Ishikawa (cell line): Measurements from ENCODE around the gene JMJD1C.

Experiments used
- CREB1 ChIP-seq: IDR thresholded peaks from 2 replicates; pipeline ENCODE4 v1.6.1; 2012; ENCODE audit warnings: low read depth
- FOXM1 ChIP-seq: IDR thresholded peaks from 2 replicates; pipeline ENCODE4 v1.6.1; 2012; ENCODE audit warnings: low read depth, borderline replicate concordance
- TF ChIP-seq, protein P1 (sequence below): IDR thresholded peaks from 2 replicates; pipeline ENCODE4 v1.6.1; 2012
- TF ChIP-seq, protein P2 (sequence below): IDR thresholded peaks from 2 replicates; pipeline ENCODE4 v1.6.1; 2012; ENCODE audit warnings: low read depth, mild to moderate bottlenecking

DNA sequence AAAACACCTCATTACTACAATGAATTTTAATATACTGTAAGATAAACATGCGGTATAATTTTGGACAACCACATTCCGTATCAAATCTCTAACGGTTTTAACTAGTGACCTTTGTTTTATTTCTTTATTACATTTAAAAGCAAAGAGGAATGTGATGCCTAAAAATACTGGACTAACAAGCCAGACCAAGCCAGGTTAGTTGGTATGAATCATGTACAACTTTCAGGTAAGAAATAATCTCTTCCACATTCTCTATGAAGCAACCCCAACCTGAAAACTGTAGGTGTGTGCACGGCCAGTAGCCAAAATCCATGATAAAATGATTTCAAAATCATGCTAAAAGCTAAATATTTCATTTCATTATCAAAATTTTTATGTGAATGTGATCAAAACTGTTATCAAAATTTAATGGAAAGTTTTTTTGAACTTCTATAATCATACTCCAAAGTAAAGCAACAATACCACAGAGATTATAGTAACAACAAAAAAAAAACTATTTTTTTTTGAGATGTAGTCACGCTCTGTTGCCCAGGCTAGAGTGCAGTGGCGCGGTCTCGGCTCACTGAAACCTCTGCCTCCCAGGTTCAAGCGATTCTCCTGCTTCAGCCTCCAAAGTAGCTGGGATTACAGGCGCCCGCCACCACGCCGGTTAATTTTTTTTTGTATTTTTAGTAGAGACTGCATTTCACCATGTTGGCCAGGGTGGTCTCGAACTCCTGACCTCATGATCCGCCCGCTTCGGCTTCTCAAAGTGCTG is 205.5 kb downstream of the JMJD1C start:
- no peak for TF ChIP-seq CREB1
- TF ChIP-seq, protein P1, sequence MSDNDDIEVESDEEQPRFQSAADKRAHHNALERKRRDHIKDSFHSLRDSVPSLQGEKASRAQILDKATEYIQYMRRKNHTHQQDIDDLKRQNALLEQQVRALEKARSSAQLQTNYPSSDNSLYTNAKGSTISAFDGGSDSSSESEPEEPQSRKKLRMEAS = no peak
- TF ChIP-seq FOXM1 = no peak
- TF ChIP-seq, protein P2, sequence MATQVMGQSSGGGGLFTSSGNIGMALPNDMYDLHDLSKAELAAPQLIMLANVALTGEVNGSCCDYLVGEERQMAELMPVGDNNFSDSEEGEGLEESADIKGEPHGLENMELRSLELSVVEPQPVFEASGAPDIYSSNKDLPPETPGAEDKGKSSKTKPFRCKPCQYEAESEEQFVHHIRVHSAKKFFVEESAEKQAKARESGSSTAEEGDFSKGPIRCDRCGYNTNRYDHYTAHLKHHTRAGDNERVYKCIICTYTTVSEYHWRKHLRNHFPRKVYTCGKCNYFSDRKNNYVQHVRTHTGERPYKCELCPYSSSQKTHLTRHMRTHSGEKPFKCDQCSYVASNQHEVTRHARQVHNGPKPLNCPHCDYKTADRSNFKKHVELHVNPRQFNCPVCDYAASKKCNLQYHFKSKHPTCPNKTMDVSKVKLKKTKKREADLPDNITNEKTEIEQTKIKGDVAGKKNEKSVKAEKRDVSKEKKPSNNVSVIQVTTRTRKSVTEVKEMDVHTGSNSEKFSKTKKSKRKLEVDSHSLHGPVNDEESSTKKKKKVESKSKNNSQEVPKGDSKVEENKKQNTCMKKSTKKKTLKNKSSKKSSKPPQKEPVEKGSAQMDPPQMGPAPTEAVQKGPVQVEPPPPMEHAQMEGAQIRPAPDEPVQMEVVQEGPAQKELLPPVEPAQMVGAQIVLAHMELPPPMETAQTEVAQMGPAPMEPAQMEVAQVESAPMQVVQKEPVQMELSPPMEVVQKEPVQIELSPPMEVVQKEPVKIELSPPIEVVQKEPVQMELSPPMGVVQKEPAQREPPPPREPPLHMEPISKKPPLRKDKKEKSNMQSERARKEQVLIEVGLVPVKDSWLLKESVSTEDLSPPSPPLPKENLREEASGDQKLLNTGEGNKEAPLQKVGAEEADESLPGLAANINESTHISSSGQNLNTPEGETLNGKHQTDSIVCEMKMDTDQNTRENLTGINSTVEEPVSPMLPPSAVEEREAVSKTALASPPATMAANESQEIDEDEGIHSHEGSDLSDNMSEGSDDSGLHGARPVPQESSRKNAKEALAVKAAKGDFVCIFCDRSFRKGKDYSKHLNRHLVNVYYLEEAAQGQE = no peak
